Measurements from ENCODE around the gene SIAH3. TPM values are rescaled to one million over a fixed set of nuclear protein-coding genes. Genes with fewer than 3 reads are reported as not detected.

Gene SIAH3
- total and polyA plus RNA-seq, 7 experiments from 2014 or later: 0.13 to 2.6 (median 0.34) TPM

- no peaks in the 10 kb centered on the region for H3K36me3 ChIP-seq (ENCODE audit: control insufficient read depth in 2 of 3, insufficient read depth in 3 of 3, low read length in 3 of 3)
- no peaks in the 10 kb centered on the region for H3K36me3 Mint-ChIP-seq
- H3K9me3 Mint-ChIP-seq: peaks cover 0 to 3% (median 0%) of the 10 kb centered on the region in 11 donors
- peak overlapping the region in 1 of 9 donors; percentile 76 for H3K27ac Mint-ChIP-seq
- H3K27ac ChIP-seq (ENCODE audit: low read depth, low read length): no peak overlapping the region
- peaks cover 0 to 24% (median 4%) of the 10 kb centered on the region in 5 donors for H3K27me3 Mint-ChIP-seq
- H3K4me1 Mint-ChIP-seq: peaks cover 0 to under 1% (median 0%) of the 10 kb centered on the region in 7 donors
- DNase-seq (no peak), ATAC-seq (no peak)
- peak overlapping the region in 1 of 10 donors; percentile 1 for H3K4me3 Mint-ChIP-seq
- intact Hi-C loops (cut with micrococcal nuclease): no loop called here
- no peak overlapping the region for H3K4me3 ChIP-seq (ENCODE audit: low read length)
- ChIA-PET POLR2A (interaction anchor here (1.4 kb wide), 1 partner anchor 16 kb away, joined by 3 read pairs; no protein-coding TSS in a partner anchor), CTCF (no interaction called here)
- H3K4me1 ChIP-seq (ENCODE audit: control insufficient read depth in 2 of 2, insufficient read depth in 2 of 2, low read length in 2 of 2): no peaks in the 10 kb centered on the region
- H3K9me3 ChIP-seq (ENCODE audit: control insufficient read depth in 2 of 3, low read length in 3 of 3): no peaks in the 10 kb centered on the region
- H3K27me3 ChIP-seq (ENCODE audit: control insufficient read depth in 2 of 2, insufficient read depth in 2 of 2, low read length in 2 of 2): no peaks in the 10 kb centered on the region
Measured at GRCh38 chr13:45865414-45865813, 13.9 kb upstream of the SIAH3 start.

- DNase-seq: no peak
- CTCF ChIA-PET: interaction anchor here (0.7 kb wide), 1 partner anchor 1315 kb away, joined by 3 read pairs; no protein-coding TSS in a partner anchor
- no peaks in the 10 kb centered on the region for H3K36me3 ChIP-seq (ENCODE audit: control insufficient read depth in 2 of 3, insufficient read depth in 3 of 3, low read length in 3 of 3)
- POLR2A ChIA-PET: interaction anchor here (1.4 kb wide), 1 partner anchor 15 kb away, joined by 3 read pairs; no protein-coding TSS in a partner anchor
- Mint-ChIP-seq H3K27ac (no peak overlapping the region), H3K4me3 (no peak overlapping the region), H3K27me3 (peaks cover 0 to 32% (median 4%) of the 10 kb centered on the region in 5 donors), H3K9me3 (peaks cover 0 to 3% (median 0%) of the 10 kb centered on the region in 11 donors), H3K4me1 (peaks cover 0 to 6% (median 0%) of the 10 kb centered on the region in 7 donors), H3K36me3 (no peaks in the 10 kb centered on the region)
- no peaks in the 10 kb centered on the region for H3K27me3 ChIP-seq (ENCODE audit: control insufficient read depth in 2 of 2, insufficient read depth in 2 of 2, low read length in 2 of 2)
- H3K4me3 ChIP-seq (ENCODE audit: low read length): no peak overlapping the region
- no peaks in the 10 kb centered on the region for H3K4me1 ChIP-seq (ENCODE audit: control insufficient read depth in 2 of 2, insufficient read depth in 2 of 2, low read length in 2 of 2)
- ATAC-seq: no peak
- H3K9me3 ChIP-seq (ENCODE audit: control insufficient read depth in 2 of 3, low read length in 3 of 3): no peaks in the 10 kb centered on the region
- intact Hi-C loops (cut with micrococcal nuclease): no loop called here
- H3K27ac ChIP-seq (ENCODE audit: low read depth, low read length): no peak overlapping the region
Measured at GRCh38 chr13:45863709-45864590, 12.4 kb upstream of the SIAH3 start.

- H3K27me3 ChIP-seq (ENCODE audit: control insufficient read depth in 2 of 2, insufficient read depth in 2 of 2, low read length in 2 of 2): no peaks in the 10 kb centered on the region
- no peaks in the 10 kb centered on the region for H3K4me1 ChIP-seq (ENCODE audit: control insufficient read depth in 2 of 2, insufficient read depth in 2 of 2, low read length in 2 of 2)
- no peaks in the 10 kb centered on the region for H3K36me3 ChIP-seq (ENCODE audit: control insufficient read depth in 2 of 3, insufficient read depth in 3 of 3, low read length in 3 of 3)
- H3K27ac ChIP-seq (ENCODE audit: low read depth, low read length): no peak overlapping the region
- ChIA-PET POLR2A (no interaction called here), CTCF (no interaction called here)
- H3K27me3 Mint-ChIP-seq: peaks cover 0 to 38% (median 6%) of the 10 kb centered on the region in 5 donors
- no peaks in the 10 kb centered on the region for H3K9me3 ChIP-seq (ENCODE audit: control insufficient read depth in 2 of 3, low read length in 3 of 3)
- H3K4me3 ChIP-seq (ENCODE audit: low read length): no peak overlapping the region
- peaks cover 0 to 3% (median 0%) of the 10 kb centered on the region in 11 donors for H3K9me3 Mint-ChIP-seq
- peaks cover 0 to 6% (median 0%) of the 10 kb centered on the region in 7 donors for H3K4me1 Mint-ChIP-seq
- H3K27ac Mint-ChIP-seq: no peak overlapping the region
- no peak for DNase-seq
- intact Hi-C loops (cut with micrococcal nuclease): no loop called here
- no peaks in the 10 kb centered on the region for H3K36me3 Mint-ChIP-seq
- ATAC-seq: no peak
- no peak overlapping the region for H3K4me3 Mint-ChIP-seq
Measured at GRCh38 chr13:45861322-45861721, 9.8 kb upstream of the SIAH3 start.

- H3K27me3 ChIP-seq (ENCODE audit: control insufficient read depth in 2 of 2, insufficient read depth in 2 of 2, low read length in 2 of 2): peaks cover 0 to 4% of the 10 kb centered on the region in 2 donors
- no peak for DNase-seq
- H3K9me3 ChIP-seq (ENCODE audit: control insufficient read depth in 2 of 3, low read length in 3 of 3): no peaks in the 10 kb centered on the region
- no peaks in the 10 kb centered on the region for H3K4me1 ChIP-seq (ENCODE audit: control insufficient read depth in 2 of 2, insufficient read depth in 2 of 2, low read length in 2 of 2)
- ChIA-PET CTCF (no interaction called here), POLR2A (no interaction called here)
- no peak overlapping the region for H3K4me3 ChIP-seq (ENCODE audit: low read length)
- no peak for ATAC-seq
- H3K36me3 ChIP-seq (ENCODE audit: control insufficient read depth in 2 of 3, insufficient read depth in 3 of 3, low read length in 3 of 3): no peaks in the 10 kb centered on the region
- intact Hi-C loops (cut with micrococcal nuclease): no loop called here
- H3K4me1 Mint-ChIP-seq: peaks cover 0 to 6% (median 0%) of the 10 kb centered on the region in 7 donors
- peaks cover 0 to 3% (median 0%) of the 10 kb centered on the region in 11 donors for H3K9me3 Mint-ChIP-seq
- peaks cover 0 to 45% (median 6%) of the 10 kb centered on the region in 5 donors for H3K27me3 Mint-ChIP-seq
- no peak overlapping the region for H3K27ac ChIP-seq (ENCODE audit: low read depth, low read length)
- no peak overlapping the region for H3K4me3 Mint-ChIP-seq
- H3K36me3 Mint-ChIP-seq: no peaks in the 10 kb centered on the region
- peak overlapping the region in 1 of 9 donors; percentile 1 for H3K27ac Mint-ChIP-seq
Measured at GRCh38 chr13:45860240-45860639, 8.7 kb upstream of the SIAH3 start.

- H3K4me1 Mint-ChIP-seq: peaks cover 0 to 6% (median 0%) of the 10 kb centered on the region in 7 donors
- no peak overlapping the region for H3K27ac Mint-ChIP-seq
- Histone ChIP-seq H3K27me3 (ENCODE audit: control insufficient read depth in 2 of 2, insufficient read depth in 2 of 2, low read length in 2 of 2) (peaks cover 0 to 4% of the 10 kb centered on the region in 2 donors), H3K4me1 (ENCODE audit: control insufficient read depth in 2 of 2, insufficient read depth in 2 of 2, low read length in 2 of 2) (no peaks in the 10 kb centered on the region), H3K9me3 (ENCODE audit: control insufficient read depth in 2 of 3, low read length in 3 of 3) (no peaks in the 10 kb centered on the region), H3K4me3 (ENCODE audit: low read length) (no peak overlapping the region), H3K36me3 (ENCODE audit: control insufficient read depth in 2 of 3, insufficient read depth in 3 of 3, low read length in 3 of 3) (no peaks in the 10 kb centered on the region), H3K27ac (ENCODE audit: low read depth, low read length) (no peak overlapping the region)
- POLR2A ChIA-PET: no interaction called here
- peaks cover 0 to 5% (median 0%) of the 10 kb centered on the region in 11 donors for H3K9me3 Mint-ChIP-seq
- no peaks in the 10 kb centered on the region for H3K36me3 Mint-ChIP-seq
- no peak for DNase-seq
- no peak for ATAC-seq
- CTCF ChIA-PET: no interaction called here
- intact Hi-C loops (cut with micrococcal nuclease): no loop called here
- peaks cover 0 to 48% (median 6%) of the 10 kb centered on the region in 5 donors for H3K27me3 Mint-ChIP-seq
- no peak overlapping the region for H3K4me3 Mint-ChIP-seq
Measured at GRCh38 chr13:45859705-45860104, 8.2 kb upstream of the SIAH3 start.

GRCh38 chr13:45852494-45852893 is 941 bp upstream of the SIAH3 start:
- Histone ChIP-seq H3K27me3 (ENCODE audit: control insufficient read depth in 2 of 2, insufficient read depth in 2 of 2, low read length in 2 of 2) (peaks cover 0 to 4% of the 10 kb centered on the region in 2 donors), H3K4me1 (ENCODE audit: control insufficient read depth in 2 of 2, insufficient read depth in 2 of 2, low read length in 2 of 2) (peaks cover 20 to 33% of the 10 kb centered on the region in 2 donors), H3K9me3 (ENCODE audit: control insufficient read depth in 2 of 3, low read length in 3 of 3) (peaks cover 0 to 4% (median 0%) of the 10 kb centered on the region in 3 experiments), H3K27ac (ENCODE audit: low read depth, low read length) (no peak overlapping the region), H3K36me3 (ENCODE audit: control insufficient read depth in 2 of 3, insufficient read depth in 3 of 3, low read length in 3 of 3) (no peaks in the 10 kb centered on the region), H3K4me3 (ENCODE audit: low read length) (no peak overlapping the region)
- H3K9me3 Mint-ChIP-seq: peaks cover 0 to 13% (median 5%) of the 10 kb centered on the region in 11 donors
- no peak overlapping the region for H3K4me3 Mint-ChIP-seq
- intact Hi-C loops (cut with micrococcal nuclease): loop anchor here in 1 of 2 donors (5.0 kb wide), 1 partner anchor 115 kb away; no protein-coding TSS in a partner anchor
- POLR2A ChIA-PET: no interaction called here
- H3K27ac Mint-ChIP-seq: peak overlapping the region in 1 of 9 donors; percentile 95
- CTCF ChIA-PET: no interaction called here
- peaks cover 26 to 44% (median 43%) of the 10 kb centered on the region in 7 donors for H3K4me1 Mint-ChIP-seq
- DNase-seq: no peak
- H3K36me3 Mint-ChIP-seq: peaks cover 0 to 4% (median 0%) of the 10 kb centered on the region in 5 donors
- peaks cover 0 to 75% (median 5%) of the 10 kb centered on the region in 5 donors for H3K27me3 Mint-ChIP-seq
- ATAC-seq: no peak

Data from naive thymus-derived CD4-positive, alpha-beta T cell (primary cell).